Activated CD4-positive, alpha-beta T cell treated with anti-CD3 and anti-CD28 coated beads for 4 hours (primary cell): Measurements from ENCODE around the gene UBE2J1.
A peak's percentile ranks its signal among the peaks of the same experiment; 100 is the strongest.
"Not testable (repeated sequence)": the region's sequence is repeated elsewhere in the genome, so short reads cannot be mapped to it uniquely, and the experiment has no call there.

ENCODE experiments used
- DNase-seq, 2 donors: peaks; one replicate each; pipeline ENCODE4 v3.0.0-alpha.2; 2020

The UBE2J1 gene

GRCh38 chr6:89352278-89353117 is at the start of gene UBE2J1:
TSS of gene UBE2J1 (minus strand) at chr6:89352722. CDS start at chr6:89352569, 153 bp downstream.
- DNase-seq: peak; percentile 57 to 71

GRCh38 chr6:89400912-89401399 is 48.4 kb upstream of the UBE2J1 start:
- no peak for DNase-seq

GRCh38 chr6:89400050-89400449 is 47.5 kb upstream of the UBE2J1 start:
- DNase-seq: no peak

- DNase-seq: no peak
Measured at GRCh38 chr6:89398762-89399525, 46.4 kb upstream of the UBE2J1 start.

- DNase-seq: not testable (repeated sequence)
Measured at GRCh38 chr6:89397884-89398283, 45.4 kb upstream of the UBE2J1 start.

GRCh38 chr6:89393659-89394058 is 41.1 kb upstream of the UBE2J1 start:
- no peak for DNase-seq

GRCh38 chr6:89392823-89393222 is 40.3 kb upstream of the UBE2J1 start:
- no peak for DNase-seq

GRCh38 chr6:89388846-89389245 is 36.3 kb upstream of the UBE2J1 start:
- DNase-seq: no peak

- no peak for DNase-seq
Measured at GRCh38 chr6:89387516-89388201, 35.1 kb upstream of the UBE2J1 start.

- no peak for DNase-seq
Measured at GRCh38 chr6:89386917-89387491, 34.5 kb upstream of the UBE2J1 start.

GRCh38 chr6:89385846-89386245 is 33.3 kb upstream of the UBE2J1 start:
- no peak for DNase-seq

GRCh38 chr6:89385156-89385667 is 32.7 kb upstream of the UBE2J1 start:
- DNase-seq: no peak

GRCh38 chr6:89381031-89381430 is 28.5 kb upstream of the UBE2J1 start:
- DNase-seq: no peak

- DNase-seq: no peak
Measured at GRCh38 chr6:89379281-89379680, 26.8 kb upstream of the UBE2J1 start.

GRCh38 chr6:89378628-89379027 is 26.1 kb upstream of the UBE2J1 start:
- no peak for DNase-seq

GRCh38 chr6:89375427-89376267 is 23.1 kb upstream of the UBE2J1 start:
- peak; percentile 28 to 34 for DNase-seq

GRCh38 chr6:89372506-89372901 is 20.0 kb upstream of the UBE2J1 start:
- DNase-seq: no peak

GRCh38 chr6:89371849-89372505 is 19.5 kb upstream of the UBE2J1 start:
- DNase-seq: peak; percentile 74 to 77

GRCh38 chr6:89368999-89369398 is 16.5 kb upstream of the UBE2J1 start:
- DNase-seq: no peak

GRCh38 chr6:89368107-89368506 is 15.6 kb upstream of the UBE2J1 start:
- peak; percentile 50 to 66 for DNase-seq

- no peak for DNase-seq
Measured at GRCh38 chr6:89364586-89364985, 12.1 kb upstream of the UBE2J1 start.
